Bronchial epithelial cell (primary cell): ENCODE measurements around the gene GPR61. TPM values are rescaled to one million over a fixed set of nuclear protein-coding genes. Genes with fewer than 3 reads are reported as not detected.

Source experiments
- DNase-seq: peaks from one replicate; pipeline ENCODE4 v3.0.0-alpha.2; 2010; ENCODE audit warnings: low read depth
- FAIRE-seq: peaks from 2 replicates; lab custom pipeline; 2011; peaks lifted over from hg19 to GRCh38; lab: Jason Lieb, UNC
- H3K27me3 ChIP-seq: 2 replicates; pipeline ENCODE4 v1.5.1; 2011; ENCODE audit warnings: low read length; ENCODE audit not compliant: control insufficient read depth, insufficient read depth
- H3K36me3 ChIP-seq: 2 replicates; pipeline ENCODE4 v1.5.1; 2011; ENCODE audit warnings: low read length; ENCODE audit not compliant: control insufficient read depth, insufficient read depth
- H3K4me3 ChIP-seq: 2 replicates; pipeline ENCODE4 v1.5.1; 2011; ENCODE audit warnings: mild to moderate bottlenecking, low read depth, low read length, control low read depth
- total RNA-seq: library from RNA; depleted of rRNA; stranded (reverse); fragments of >200 nt; gene quantifications from 2 replicates; pipeline ENCODE4 v1.2.1, GENCODE V29; 2014
- TF ChIP-seq, protein P1 (sequence below): IDR thresholded peaks from 2 replicates; pipeline ENCODE4 v1.5.1; 2011; ENCODE audit warnings: mild to moderate bottlenecking, moderate library complexity, low read length, control low read depth, inconsistent platforms; ENCODE audit not compliant: insufficient read depth, severe bottlenecking

The GPR61 gene
- total RNA-seq, 1 donor from 2014 or later: not detected

- TF ChIP-seq, protein P1, sequence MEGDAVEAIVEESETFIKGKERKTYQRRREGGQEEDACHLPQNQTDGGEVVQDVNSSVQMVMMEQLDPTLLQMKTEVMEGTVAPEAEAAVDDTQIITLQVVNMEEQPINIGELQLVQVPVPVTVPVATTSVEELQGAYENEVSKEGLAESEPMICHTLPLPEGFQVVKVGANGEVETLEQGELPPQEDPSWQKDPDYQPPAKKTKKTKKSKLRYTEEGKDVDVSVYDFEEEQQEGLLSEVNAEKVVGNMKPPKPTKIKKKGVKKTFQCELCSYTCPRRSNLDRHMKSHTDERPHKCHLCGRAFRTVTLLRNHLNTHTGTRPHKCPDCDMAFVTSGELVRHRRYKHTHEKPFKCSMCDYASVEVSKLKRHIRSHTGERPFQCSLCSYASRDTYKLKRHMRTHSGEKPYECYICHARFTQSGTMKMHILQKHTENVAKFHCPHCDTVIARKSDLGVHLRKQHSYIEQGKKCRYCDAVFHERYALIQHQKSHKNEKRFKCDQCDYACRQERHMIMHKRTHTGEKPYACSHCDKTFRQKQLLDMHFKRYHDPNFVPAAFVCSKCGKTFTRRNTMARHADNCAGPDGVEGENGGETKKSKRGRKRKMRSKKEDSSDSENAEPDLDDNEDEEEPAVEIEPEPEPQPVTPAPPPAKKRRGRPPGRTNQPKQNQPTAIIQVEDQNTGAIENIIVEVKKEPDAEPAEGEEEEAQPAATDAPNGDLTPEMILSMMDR: no peak
- DNase-seq (no peak), FAIRE-seq (no peak)
- Histone ChIP-seq H3K4me3 (no peak overlapping the region), H3K27me3 (no peaks in the 10 kb centered on the region), H3K36me3 (no peaks in the 10 kb centered on the region)
Observed at GRCh38 chr1:109534307-109534858, 5.3 kb upstream of the GPR61 start.

GRCh38 chr1:109535481-109535880, 4.2 kb upstream of the GPR61 start:
- no peak for FAIRE-seq
- DNase-seq: no peak
- TF ChIP-seq, protein P1: no peak

DNA sequence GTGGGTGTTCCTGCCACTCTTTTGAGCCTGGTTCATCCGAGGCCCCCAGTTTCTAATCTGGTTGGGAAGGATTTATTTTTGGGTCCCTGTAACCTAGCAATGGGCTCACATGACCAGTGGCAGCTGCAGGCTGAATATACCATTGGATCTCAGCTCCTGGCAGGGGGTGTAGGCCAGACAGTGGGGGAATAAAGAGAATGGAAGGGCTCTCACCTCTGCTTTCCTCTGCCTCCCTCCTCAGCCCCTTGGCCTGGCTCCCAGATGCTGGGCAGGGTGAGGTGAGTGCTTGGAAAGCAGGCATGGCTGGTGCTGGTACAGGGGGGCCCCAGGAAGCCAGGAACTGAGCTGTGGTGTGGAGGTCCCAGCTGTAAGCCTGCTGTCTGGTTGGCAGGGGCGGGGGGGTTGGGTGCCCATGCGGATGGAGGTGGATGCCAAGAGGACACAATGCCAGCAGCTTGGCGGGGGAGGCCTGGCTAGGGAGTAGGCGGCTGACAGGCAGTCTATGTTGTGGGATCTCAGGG, 3.6 kb upstream of the GPR61 start:
- DNase-seq (no peak), FAIRE-seq (no peak)
- TF ChIP-seq, protein P1: no peak
- H3K4me3 ChIP-seq: no peak overlapping the region
- H3K27me3 ChIP-seq: no peaks in the 10 kb centered on the region
- H3K36me3 ChIP-seq: no peaks in the 10 kb centered on the region

More at GRCh38 chr1:109535481-109535880, 4.2 kb upstream of the GPR61 start:
- Histone ChIP-seq H3K36me3 (no peaks in the 10 kb centered on the region), H3K27me3 (no peaks in the 10 kb centered on the region), H3K4me3 (no peak overlapping the region)

GRCh38 chr1:109537450-109538178, 2.1 kb upstream of the GPR61 start:
- DNase-seq: no peak
- Histone ChIP-seq H3K36me3 (no peaks in the 10 kb centered on the region), H3K27me3 (no peaks in the 10 kb centered on the region), H3K4me3 (no peak overlapping the region)
- TF ChIP-seq, protein P1: no peak
- FAIRE-seq: no peak

DNA sequence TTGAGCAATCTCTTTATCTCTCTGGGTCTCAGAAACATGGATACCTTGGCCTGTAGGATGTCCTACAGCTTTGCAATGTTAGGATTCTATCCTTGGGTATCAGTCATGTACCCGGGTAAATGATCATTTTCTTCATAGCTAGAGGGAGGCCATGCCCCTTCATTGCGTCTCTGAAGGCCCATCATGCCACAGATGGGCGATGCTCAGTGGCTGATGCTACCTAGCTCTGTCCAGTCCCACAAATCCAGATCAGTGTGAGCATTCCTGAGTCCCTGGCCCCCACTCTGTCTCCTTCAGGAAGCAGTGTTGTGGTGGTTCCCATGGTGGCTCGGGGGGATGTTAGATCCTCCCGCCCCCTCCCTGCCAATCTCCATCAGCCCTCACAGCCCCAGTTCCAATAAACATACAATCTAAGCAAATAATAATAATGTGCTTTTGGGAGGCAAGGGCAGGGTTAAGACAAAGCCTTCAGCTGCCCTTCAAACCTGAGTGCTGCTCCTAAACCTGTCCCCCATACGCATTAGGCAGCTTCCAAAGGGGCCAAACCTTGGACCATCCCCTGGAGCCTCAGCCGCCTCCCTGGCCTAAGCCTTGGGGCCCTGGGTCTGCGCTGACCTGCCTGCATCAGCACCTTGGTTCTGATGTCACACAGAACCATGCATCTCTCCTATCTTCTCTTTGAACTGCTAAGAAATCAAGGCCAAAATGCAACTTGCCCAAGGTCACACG, 681 bp upstream of the GPR61 start:
- no peak for FAIRE-seq
- H3K36me3 ChIP-seq: no peaks in the 10 kb centered on the region
- DNase-seq: no peak
- TF ChIP-seq, protein P1: no peak
- H3K27me3 ChIP-seq: no peaks in the 10 kb centered on the region
- no peak overlapping the region for H3K4me3 ChIP-seq
